K562 (cell line): ENCODE measurements around the gene CILP. TPM values are rescaled to one million over a fixed set of nuclear protein-coding genes. Genes with fewer than 3 reads are reported as not detected.

Experiments used
- ATAC-seq: fragments of 200-7000 bp; cut with Tn5 transposase; 3 replicates; pipeline ENCODE4 v1.9.1; 2020; ENCODE audit warnings: moderate library complexity
- BruUV-seq: library from RNA; stranded (reverse); fragments of 400-500 nt; replicated peaks from 2 replicates; lab custom pipeline; 2021; lab: Mats Ljungman, UMichigan
- CTCF ChIA-PET: fragments of 300-600 bp; formaldehyde crosslinking; extraction: SDS; loops from one replicate; lab custom pipeline; 2021; ENCODE audit warnings: low intra/inter-chr PET ratio; lab: Yijun Ruan, JAX
- POLR2A ChIA-PET: fragments of 300-600, 350-650 bp; sonication (Branson Sonifier 250); formaldehyde crosslinking; extraction: SDS; loops from one replicate; lab custom pipeline; 2021; ENCODE audit warnings: antibody characterized with exemption, inconsistent platforms; lab: Yijun Ruan, JAX
- DNase-seq, 4 experiments: peaks; one replicate each; pipeline versions ENCODE4 v3.0.0 to v3.0.0-alpha.2; 2011 to 2018; ENCODE audit warnings: low spot score in 3 of 4, mixed read lengths in 3 of 4; ENCODE audit errors: extremely low read depth in 1 of 4
- FAIRE-seq: peaks from 2 replicates; lab custom pipeline; 2011; peaks lifted over from hg19 to GRCh38; lab: Jason Lieb, UNC
- H2AFZ ChIP-seq: 2 replicates; pipeline ENCODE4 v1.6.0; 2011; ENCODE audit warnings: low read depth, low read length, control low read depth, inconsistent platforms
- H3K27ac ChIP-seq: fragments of 200-600 bp; 3 replicates; pipeline ENCODE4 v1.8.0; 2011; ENCODE audit warnings: low read depth, mild to moderate bottlenecking, control low read depth, inconsistent platforms, low read length, moderate library complexity, mixed read lengths; ENCODE audit errors: extremely low read depth
- H3K27me3 ChIP-seq, 2 experiments: fragments of 300-600 bp in 1 of 2; 2 replicates in 1 of 2; 3 replicates in 1 of 2; pipeline versions ENCODE4 v1.6.0 to v1.8.0; 2011; ENCODE audit warnings: inconsistent platforms in 2 of 2, low read length in 2 of 2, mild to moderate bottlenecking in 1 of 2, mixed read lengths in 1 of 2, moderate library complexity in 1 of 2; ENCODE audit not compliant: control insufficient read depth in 2 of 2, insufficient read depth in 2 of 2
- H3K36me3 ChIP-seq: fragments of 300-600 bp; 3 replicates; pipeline ENCODE4 v1.8.0; 2011; ENCODE audit warnings: mild to moderate bottlenecking, low read length, inconsistent platforms; ENCODE audit not compliant: control insufficient read depth, insufficient read depth
- H3K4me1 ChIP-seq, 2 experiments: fragments of 200-600 bp in 1 of 2; replicated peaks in 1 of 2; 2 replicates in 1 of 2; 3 replicates in 1 of 2; pipeline versions ENCODE4 v1.5.1 to v1.8.0; 2011; ENCODE audit warnings: inconsistent platforms in 2 of 2, low read length in 2 of 2, mild to moderate bottlenecking in 1 of 2, mixed read lengths in 1 of 2, moderate library complexity in 1 of 2; ENCODE audit not compliant: control insufficient read depth in 2 of 2, insufficient read depth in 2 of 2
- H3K4me2 ChIP-seq: 2 replicates; pipeline ENCODE4 v1.6.1; 2011; ENCODE audit warnings: low read length, control low read depth, inconsistent platforms, mixed read lengths; ENCODE audit not compliant: insufficient read depth
- H3K4me3 ChIP-seq: fragments of 200-600 bp; sonication (generic), shearing (Covaris generic); 2 replicates; pipeline ENCODE4 v1.5.1; 2016; ENCODE audit warnings: control low read depth, inconsistent platforms
- H3K79me2 ChIP-seq: fragments of 200-600 bp; 3 replicates; pipeline ENCODE4 v1.8.0; 2011; ENCODE audit warnings: low read length, inconsistent platforms; ENCODE audit not compliant: control insufficient read depth, insufficient read depth
- H3K9ac ChIP-seq, 2 experiments: 2 replicates each; pipeline versions ENCODE4 v1.6.0 to v1.6.1; 2011; ENCODE audit warnings: low read depth in 2 of 2, low read length in 2 of 2, control low read depth in 1 of 2, inconsistent platforms in 1 of 2, mild to moderate bottlenecking in 1 of 2, mixed read lengths in 1 of 2; ENCODE audit not compliant: insufficient read depth in 1 of 2
- H3K9me1 ChIP-seq: one replicate; pipeline ENCODE4 v1.6.0; 2011; ENCODE audit warnings: inconsistent platforms, mild to moderate bottlenecking, low read length, moderate library complexity; ENCODE audit not compliant: control insufficient read depth, insufficient read depth
- H3K9me3 ChIP-seq: replicated peaks from 2 replicates; pipeline ENCODE4 v1.5.1; 2011; ENCODE audit warnings: low read depth, low read length, inconsistent platforms; ENCODE audit not compliant: control insufficient read depth, insufficient read depth
- H4K20me1 ChIP-seq: replicated peaks from 2 replicates; pipeline ENCODE4 v1.6.1; 2011; ENCODE audit warnings: low read length, inconsistent platforms, mixed read lengths; ENCODE audit not compliant: control insufficient read depth, insufficient read depth
- LCOR ChIP-seq: sonication (generic); formaldehyde crosslinking; IDR thresholded peaks from 2 replicates; pipeline ENCODE4 v1.8.0; 2022; ENCODE audit warnings: mild to moderate bottlenecking, missing genetic modification reagents
- MCM3 ChIP-seq: fragments of 450-650 bp; IDR thresholded peaks from 2 replicates; pipeline ENCODE4 v1.6.1; 2016
- MTA2 ChIP-seq: fragments of 450-650 bp; IDR thresholded peaks from 2 replicates; pipeline ENCODE4 v1.6.1; 2016; ENCODE audit warnings: low read depth
- NFRKB ChIP-seq: fragments of 450-650 bp; IDR thresholded peaks from 2 replicates; pipeline ENCODE4 v1.6.1; 2016; ENCODE audit warnings: low read depth
- PTRF ChIP-seq: fragments of 450-650 bp; IDR thresholded peaks from 2 replicates; pipeline ENCODE4 v1.6.1; 2016; ENCODE audit warnings: mild to moderate bottlenecking, missing genetic modification characterization, missing compliant biosample characterization
- ZNF239 ChIP-seq: fragments of 250-450 bp; sonication (Bioruptor Pico); IDR thresholded peaks from 2 replicates; pipeline ENCODE4 v1.4.0; 2020; ENCODE audit warnings: mild to moderate bottlenecking
- ZNF282 ChIP-seq: sonication (generic); formaldehyde crosslinking; IDR thresholded peaks from 2 replicates; pipeline ENCODE4 v1.8.1; 2023; ENCODE audit warnings: missing genetic modification reagents
- ZNF431 ChIP-seq: sonication (generic); formaldehyde crosslinking; IDR thresholded peaks from 2 replicates; pipeline ENCODE4 v1.8.0; 2022; ENCODE audit warnings: mild to moderate bottlenecking, missing genetic modification reagents
- WGBS: fragments of 100-300 bp; shearing (Covaris generic); methylation state at CpG from one replicate; pipeline ENCODE4 v1.1.6; 2016; ENCODE audit warnings: low coverage, mixed read lengths; ENCODE audit not compliant: insufficient coverage; ENCODE audit errors: missing lambda C conversion rate; 5-methylcytosine and 5-hydroxymethylcytosine counted together
- in situ Hi-C: fragments of 300-500 bp; cut with MboI; formaldehyde crosslinking; loops from 4 replicates; pipeline ENCODE4 v1.15.0; 2018; ENCODE audit warnings: inconsistent platforms, mixed read lengths
- intact Hi-C: fragments of 100-400 bp; cut with micrococcal nuclease; formaldehyde crosslinking; loops from 2 replicates; pipeline ENCODE4 v1.14.2; 2022
- polyA plus RNA-seq, 8 experiments: library from polyadenylated mRNA; depleted of rRNA in 4 of 8; stranded (reverse) in 5 of 8; unstranded in 3 of 8; fragments of >200 nt; fragmentation: Nextera tagmentation in 2 of 8; fragmentation: Illumina TruSeq in 1 of 8; extraction: Ambion mirVana in 2 of 8; extraction: Trizol in 1 of 8; gene quantifications; 2 replicates each; pipeline versions ENCODE4 v1.2.1 to v1.2.3, GENCODE V29; 2011 to 2014; ENCODE audit warnings: inconsistent platforms in 1 of 8, missing spikeins in 1 of 8
- total RNA-seq, 7 experiments: library from RNA; depleted of rRNA in 6 of 7; stranded (reverse); fragments of >200 nt in 6 of 7; fragmentation: Illumina TruSeq in 2 of 7; extraction: Trizol in 2 of 7; gene quantifications; 2 replicates each; pipeline versions ENCODE4 v1.2.1 to v1.2.3, GENCODE V29; 2011 to 2021; ENCODE audit warnings: low replicate concordance in 1 of 7
- TF ChIP-seq, protein P1 (sequence below): fragments of 450-650 bp; formaldehyde crosslinking; IDR thresholded peaks from 2 replicates; pipeline ENCODE4 v1.4.0; 2020; ENCODE audit warnings: mild to moderate bottlenecking, moderate library complexity
- TF ChIP-seq, protein P2 (sequence below): fragments of 450-650 bp; IDR thresholded peaks from 2 replicates; pipeline ENCODE4 v1.7.0; 2016; ENCODE audit warnings: borderline replicate concordance
- TF ChIP-seq, protein P3 (sequence below), 2 experiments: IDR thresholded peaks in 1 of 2; conservative IDR thresholded peaks in 1 of 2; 2 replicates each; pipeline ENCODE4 v1.6.1; 2016; ENCODE audit warnings: low read depth in 2 of 2, mild to moderate bottlenecking in 1 of 2, missing compliant biosample characterization in 1 of 2, missing genetic modification characterization in 1 of 2, moderate library complexity in 1 of 2
- TF ChIP-seq, protein P4 (sequence below): sonication (generic); formaldehyde crosslinking; IDR thresholded peaks from 2 replicates; pipeline ENCODE4 v1.8.0; 2022; ENCODE audit warnings: missing genetic modification reagents, mild to moderate bottlenecking, borderline replicate concordance

Gene CILP
- total and polyA plus RNA-seq, 9 of the 15 experiments (the other 6 are each of a cell fraction or from before 2014, with no cell fraction given) = 0.03 TPM; not detected in 8

DNA sequence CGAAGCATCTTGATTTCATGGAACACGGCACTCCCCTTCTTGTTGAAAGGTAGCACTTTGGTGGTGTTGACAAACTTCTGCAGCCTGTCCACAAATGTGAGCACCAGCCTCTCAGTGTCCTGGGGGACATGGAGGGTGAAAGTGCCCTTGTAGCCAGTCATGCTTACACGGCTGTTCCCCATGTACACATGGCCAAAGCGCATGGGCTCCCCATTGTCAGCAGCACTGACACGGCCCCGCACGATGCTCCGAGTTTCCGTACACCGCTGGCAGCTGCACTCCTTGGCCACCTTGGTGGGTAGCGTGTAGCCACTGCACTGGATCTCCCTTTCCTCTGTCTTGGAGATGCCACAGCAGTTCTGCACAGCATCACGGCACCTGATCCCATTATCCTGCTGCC is 12.7 kb downstream of the CILP start (continued):
- no peak for TF ChIP-seq LCOR (CRISPR knock-in tag)
- TF ChIP-seq, protein P1, sequence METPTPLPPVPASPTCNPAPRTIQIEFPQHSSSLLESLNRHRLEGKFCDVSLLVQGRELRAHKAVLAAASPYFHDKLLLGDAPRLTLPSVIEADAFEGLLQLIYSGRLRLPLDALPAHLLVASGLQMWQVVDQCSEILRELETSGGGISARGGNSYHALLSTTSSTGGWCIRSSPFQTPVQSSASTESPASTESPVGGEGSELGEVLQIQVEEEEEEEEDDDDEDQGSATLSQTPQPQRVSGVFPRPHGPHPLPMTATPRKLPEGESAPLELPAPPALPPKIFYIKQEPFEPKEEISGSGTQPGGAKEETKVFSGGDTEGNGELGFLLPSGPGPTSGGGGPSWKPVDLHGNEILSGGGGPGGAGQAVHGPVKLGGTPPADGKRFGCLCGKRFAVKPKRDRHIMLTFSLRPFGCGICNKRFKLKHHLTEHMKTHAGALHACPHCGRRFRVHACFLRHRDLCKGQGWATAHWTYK (CRISPR knock-in tag) = no peak
- TF ChIP-seq, protein P2, sequence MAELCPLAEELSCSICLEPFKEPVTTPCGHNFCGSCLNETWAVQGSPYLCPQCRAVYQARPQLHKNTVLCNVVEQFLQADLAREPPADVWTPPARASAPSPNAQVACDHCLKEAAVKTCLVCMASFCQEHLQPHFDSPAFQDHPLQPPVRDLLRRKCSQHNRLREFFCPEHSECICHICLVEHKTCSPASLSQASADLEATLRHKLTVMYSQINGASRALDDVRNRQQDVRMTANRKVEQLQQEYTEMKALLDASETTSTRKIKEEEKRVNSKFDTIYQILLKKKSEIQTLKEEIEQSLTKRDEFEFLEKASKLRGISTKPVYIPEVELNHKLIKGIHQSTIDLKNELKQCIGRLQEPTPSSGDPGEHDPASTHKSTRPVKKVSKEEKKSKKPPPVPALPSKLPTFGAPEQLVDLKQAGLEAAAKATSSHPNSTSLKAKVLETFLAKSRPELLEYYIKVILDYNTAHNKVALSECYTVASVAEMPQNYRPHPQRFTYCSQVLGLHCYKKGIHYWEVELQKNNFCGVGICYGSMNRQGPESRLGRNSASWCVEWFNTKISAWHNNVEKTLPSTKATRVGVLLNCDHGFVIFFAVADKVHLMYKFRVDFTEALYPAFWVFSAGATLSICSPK = no peak
- TF ChIP-seq, all 486 proteins: peak for 0

DNA sequence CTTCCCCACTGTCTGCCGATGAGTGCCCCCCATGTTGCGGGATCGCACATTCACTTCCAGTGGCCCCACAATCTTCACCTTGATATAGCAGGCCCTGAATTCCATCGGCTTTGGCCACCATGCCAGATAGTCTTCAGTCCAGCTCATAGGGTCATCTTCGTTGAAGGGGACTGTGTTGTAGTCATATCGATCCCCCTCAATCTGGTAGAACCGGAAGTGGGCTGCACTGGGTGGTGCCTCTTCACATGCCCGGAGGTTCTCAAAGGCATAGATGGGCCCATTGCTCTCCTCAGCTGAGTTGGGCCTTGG is 14.0 kb downstream of the CILP start:
- Histone ChIP-seq H3K9ac (no peak overlapping the region), H3K79me2 (no peaks in the 10 kb centered on the region), H3K9me1 (peaks cover 7% of the 10 kb centered on the region), H3K4me1 (peaks cover 2 to 4% of the 10 kb centered on the region in 2 experiments; a peak in 2 of 5 replicates), H3K27me3 (peaks cover 14 to 24% of the 10 kb centered on the region in 2 experiments; a peak in 4 of 5 replicates), H3K4me2 (no peak overlapping the region), H3K9me3 (no peaks in the 10 kb centered on the region), H2AFZ (no peak overlapping the region), H3K4me3 (no peak overlapping the region), H3K36me3 (no peaks in the 10 kb centered on the region), H4K20me1 (no peaks in the 10 kb centered on the region), H3K27ac (no peak overlapping the region)
- WGBS = 48% methylated on average over 8 of the region's 8 CpGs
- BruUV-seq = no TSS peak
- intact Hi-C loops = no loop called here
- CTCF ChIA-PET = interaction anchor here (0.6 kb wide), 1 partner anchor 74 kb away, joined by 3 read pairs; no protein-coding TSS in a partner anchor
- FAIRE-seq (no peak), ATAC-seq (no peak), DNase-seq (no peak)
- in situ Hi-C loops = loop anchor here (5.0 kb wide), 2 partner anchors 75 to 185 kb away; no protein-coding TSS in a partner anchor
- POLR2A ChIA-PET = no interaction called here
- TF ChIP-seq, protein P2 = no peak
- TF ChIP-seq MTA2 (no peak), ZNF282 (CRISPR knock-in tag) (no peak), ZNF431 (CRISPR knock-in tag) (no peak), NFRKB (no peak), ZNF239 (CRISPR knock-in tag) (no peak), MCM3 (no peak), PTRF (tag) (no peak)
- TF ChIP-seq, protein P3, sequence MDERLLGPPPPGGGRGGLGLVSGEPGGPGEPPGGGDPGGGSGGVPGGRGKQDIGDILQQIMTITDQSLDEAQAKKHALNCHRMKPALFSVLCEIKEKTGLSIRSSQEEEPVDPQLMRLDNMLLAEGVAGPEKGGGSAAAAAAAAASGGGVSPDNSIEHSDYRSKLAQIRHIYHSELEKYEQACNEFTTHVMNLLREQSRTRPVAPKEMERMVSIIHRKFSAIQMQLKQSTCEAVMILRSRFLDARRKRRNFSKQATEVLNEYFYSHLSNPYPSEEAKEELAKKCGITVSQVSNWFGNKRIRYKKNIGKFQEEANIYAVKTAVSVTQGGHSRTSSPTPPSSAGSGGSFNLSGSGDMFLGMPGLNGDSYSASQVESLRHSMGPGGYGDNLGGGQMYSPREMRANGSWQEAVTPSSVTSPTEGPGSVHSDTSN (CRISPR knock-in tag; IDR thresholded peaks at IDR 0.05; ENCODE audit: low read depth) = no peak
- TF ChIP-seq, protein P3 (tag; conservative IDR thresholded peaks at IDR 0.05; ENCODE audit: low read depth) = no peak
- TF ChIP-seq, protein P4, sequence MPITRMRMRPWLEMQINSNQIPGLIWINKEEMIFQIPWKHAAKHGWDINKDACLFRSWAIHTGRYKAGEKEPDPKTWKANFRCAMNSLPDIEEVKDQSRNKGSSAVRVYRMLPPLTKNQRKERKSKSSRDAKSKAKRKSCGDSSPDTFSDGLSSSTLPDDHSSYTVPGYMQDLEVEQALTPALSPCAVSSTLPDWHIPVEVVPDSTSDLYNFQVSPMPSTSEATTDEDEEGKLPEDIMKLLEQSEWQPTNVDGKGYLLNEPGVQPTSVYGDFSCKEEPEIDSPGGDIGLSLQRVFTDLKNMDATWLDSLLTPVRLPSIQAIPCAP (CRISPR knock-in tag) = no peak
